NCI-H526 (cell line): ENCODE results near the gene PRAMEF27.
"Not testable (repeated sequence)": the region's sequence is repeated elsewhere in the genome, so short reads cannot be mapped to it uniquely, and the experiment has no call there.

ENCODE experiments used
- DNase-seq, 2 experiments: peaks; one replicate each; lab custom pipeline; 2025; lab: John Stamatoyannopoulos, UW

Gene PRAMEF27

DNA sequence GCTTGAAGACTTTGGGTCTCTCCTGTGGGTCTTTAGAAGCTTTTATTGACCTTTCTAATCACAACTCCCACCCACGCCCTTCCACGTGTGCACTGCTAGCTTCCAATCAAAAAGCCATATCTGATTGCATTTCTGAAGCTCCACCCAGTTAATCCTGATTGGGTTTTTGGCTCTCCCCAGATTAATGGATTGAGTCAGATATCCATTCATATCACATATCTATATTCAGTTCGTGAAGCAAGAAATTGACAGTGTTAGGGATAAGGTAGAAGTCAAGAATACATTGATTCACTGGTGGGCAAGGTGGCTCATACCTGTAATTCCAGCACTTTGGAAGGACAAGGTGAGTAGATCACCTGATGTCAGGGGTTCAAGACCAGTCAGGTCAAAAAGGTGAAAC, at the start of gene PRAMEF27:
Gene PRAMEF27 (minus strand): TSS at position 101 of the 400 bp plus-strand sequence. CDS start 2,916 bp downstream, outside the sequence.
- DNase-seq: not testable (repeated sequence)

DNA sequence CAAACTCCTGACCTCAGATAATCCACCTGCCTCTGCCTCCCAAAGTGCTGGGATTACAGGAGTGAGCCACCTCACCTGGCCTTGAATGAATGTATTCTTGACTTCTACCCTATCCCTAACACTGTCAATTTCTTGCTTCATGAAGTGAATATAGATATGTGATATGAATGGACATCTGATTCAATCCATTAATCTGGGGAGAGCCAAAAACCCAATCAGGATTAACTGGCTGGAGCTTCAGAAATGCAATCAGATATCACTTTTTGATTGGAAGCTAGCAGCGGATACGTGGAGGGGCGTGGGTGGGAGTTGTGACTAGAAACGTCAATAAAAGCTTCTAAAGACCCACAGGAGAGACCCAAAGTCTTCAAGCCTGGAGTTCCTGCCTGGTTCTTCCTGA, 14.1 kb upstream of the PRAMEF27 start, which contains the start of gene PRAMEF25:
Gene PRAMEF25 (plus strand): TSS at position 301 of the 400 bp plus-strand sequence. CDS start 2,920 bp downstream, outside the sequence.
- not testable (repeated sequence) for DNase-seq

DNA sequence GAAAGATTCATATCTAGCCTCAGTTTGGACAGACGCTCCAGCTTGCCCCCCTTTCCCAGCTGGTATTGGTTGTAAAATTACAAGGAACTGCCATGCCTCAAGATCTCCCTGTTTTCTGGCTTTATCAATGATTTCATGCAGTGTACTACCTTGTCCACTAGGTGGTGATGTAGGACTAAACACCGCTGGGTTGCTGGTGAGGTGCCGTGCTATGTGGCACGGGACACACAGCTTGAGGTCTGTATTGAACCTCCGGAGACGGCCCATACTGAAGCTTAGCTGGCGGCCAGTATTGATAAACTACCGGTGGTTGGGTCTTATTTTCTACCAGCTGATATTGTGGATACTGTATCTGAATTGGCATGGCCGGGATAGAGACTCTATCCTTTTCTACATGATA, 36.5 kb downstream of the PRAMEF27 start:
- DNase-seq: not testable (repeated sequence)

DNA sequence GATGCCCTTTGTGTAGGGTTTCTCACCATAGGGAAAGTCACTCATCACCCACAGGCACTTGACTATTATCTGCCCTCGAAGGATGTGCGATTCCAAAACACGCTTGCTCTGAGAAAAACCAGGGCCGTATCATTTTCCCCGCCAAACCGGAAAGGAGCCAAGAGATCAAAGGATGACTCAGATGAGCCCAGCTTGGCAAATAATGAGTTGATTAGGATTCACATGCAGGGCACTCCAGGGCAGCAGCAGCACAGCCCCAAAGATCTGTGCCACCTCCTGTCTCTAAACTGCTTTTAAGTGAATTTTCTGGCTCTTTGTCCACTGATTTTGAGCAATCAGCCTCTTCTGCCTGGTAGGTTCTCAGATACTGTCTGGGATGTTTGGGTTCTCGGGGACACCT, 44.4 kb downstream of the PRAMEF27 start:
- not testable (repeated sequence) for DNase-seq

DNA sequence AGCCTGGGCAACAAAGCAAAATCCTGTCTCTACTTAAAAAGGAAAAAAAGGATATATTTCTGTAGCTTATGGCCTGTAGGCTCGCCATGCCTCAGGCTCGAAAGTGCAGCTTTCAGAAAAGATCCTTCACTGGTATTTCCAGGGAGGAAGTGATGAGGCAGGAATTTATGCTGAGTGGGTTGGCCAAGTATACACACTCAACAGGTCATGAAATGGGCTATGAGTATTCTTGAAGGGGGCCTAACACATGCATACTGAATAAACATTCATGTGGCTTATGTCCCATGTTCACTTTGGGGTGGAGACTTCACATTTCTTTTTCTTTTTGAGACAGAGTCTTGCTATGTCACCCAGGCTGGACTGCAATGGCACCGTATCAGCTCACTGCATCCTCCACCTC, 47.0 kb downstream of the PRAMEF27 start:
- DNase-seq: not testable (repeated sequence)

DNA sequence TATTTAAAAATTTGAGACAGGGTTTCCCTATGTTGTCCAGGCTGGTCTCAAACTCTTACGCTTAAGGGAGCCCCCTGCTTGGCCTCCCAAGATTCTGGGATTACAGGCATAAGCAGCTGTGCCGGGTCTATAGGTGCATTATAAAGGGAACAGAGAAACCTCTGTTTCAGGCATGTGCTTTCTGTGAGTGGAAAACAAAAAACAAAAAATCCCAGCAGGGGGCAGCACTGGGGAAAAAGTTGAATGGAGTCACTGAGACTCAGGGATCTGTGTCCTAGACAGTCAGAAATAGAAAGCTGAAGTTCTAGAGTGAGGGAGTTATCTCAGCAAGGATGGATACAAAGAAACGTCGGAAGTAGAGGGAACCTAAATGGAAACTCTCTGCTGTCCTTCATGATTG, 50.6 kb downstream of the PRAMEF27 start:
- not testable (repeated sequence) for DNase-seq
